Gastrocnemius medialis (tissue), 4 donors: Measurements from ENCODE around the gene LARP4.

ENCODE experiments used
- CTCF ChIP-seq, 5 experiments: fragments of 450-650 bp in 3 of 5; fragments of 200-600 bp in 2 of 5; sonication (generic) in 2 of 5; IDR thresholded peaks in 4 of 5; conservative IDR thresholded peaks in 1 of 5; 1 replicate in 4 of 5; 2 replicates in 1 of 5; pipeline ENCODE4 v1.5.1; 2016 to 2019; ENCODE audit warnings: antibody characterized with exemption in 5 of 5, mild to moderate bottlenecking in 3 of 5, moderate library complexity in 3 of 5
- POLR2A ChIP-seq, 2 donors: fragments of 450-650 bp; IDR thresholded peaks; one replicate each; pipeline ENCODE4 v1.6.1; 2017; ENCODE audit warnings: antibody characterized with exemption in 2 of 2, mild to moderate bottlenecking in 2 of 2, moderate library complexity in 2 of 2

GRCh38 chr12:50400638-50401499, at the start of gene LARP4:
- no peak for TF ChIP-seq CTCF (IDR thresholded peaks at IDR 0.05 in 4 of 5, conservative IDR thresholded peaks at IDR 0.05 in 1 of 5)
- TF ChIP-seq POLR2A (IDR thresholded peaks at IDR 0.05), result peak; percentile 95 to 96
